ENCODE results near the gene PLEKHA1.

The PLEKHA1 gene

DNA sequence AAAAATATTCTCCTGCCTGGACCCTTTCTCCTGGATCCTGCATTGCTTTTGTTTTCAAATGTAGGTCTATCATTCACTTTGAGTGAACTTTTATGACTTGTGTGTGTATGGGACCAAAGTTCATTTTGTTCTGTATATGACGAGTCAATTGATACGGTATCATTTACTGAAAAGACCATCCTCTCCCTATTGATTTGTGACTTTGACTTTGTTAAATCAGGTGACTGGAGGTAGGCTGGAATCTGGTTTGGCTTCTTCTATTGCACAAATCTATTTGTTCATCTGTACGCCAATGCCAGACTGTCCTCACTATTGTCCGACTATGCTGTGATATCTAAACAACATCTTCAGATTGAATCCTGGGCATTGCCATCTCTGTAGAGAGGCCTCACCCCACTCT lies 74.6 kb downstream of the PLEKHA1 start:
- Histone ChIP-seq H2AFZ (ENCODE audit: low read length) (no peak overlapping the region), H2BK120ac (ENCODE audit: low read depth, low read length) (no peak overlapping the region), H3K14ac (ENCODE audit: low read length) (no peak overlapping the region), H4K91ac (ENCODE audit: low read depth, low read length, poor library complexity) (no peak overlapping the region), H3K4me1 (ENCODE audit: control insufficient read depth in 2 of 2, insufficient read depth in 1 of 2, low read depth in 1 of 2, low read length in 2 of 2) (no peaks in the 10 kb centered on the region), H2BK15ac (ENCODE audit: low read length) (no peak overlapping the region), H3K4ac (ENCODE audit: low read length) (no peak overlapping the region), H3K27me3 (ENCODE audit: control insufficient read depth in 3 of 3, insufficient read depth in 3 of 3, low read depth in 1 of 3, low read length in 3 of 3) (peaks cover 0 to 4% (median 0%) of the 10 kb centered on the region in 3 experiments), H3K4me2 (ENCODE audit: insufficient read depth, low read length, poor library complexity, severe bottlenecking) (no peak overlapping the region), H3K23ac (ENCODE audit: low read depth, low read length, poor library complexity) (no peak overlapping the region), H3K9ac (ENCODE audit: low read depth, low read length, poor library complexity) (no peak overlapping the region), H3K27ac (replicated peaks; ENCODE audit: low read length) (no peak overlapping the region), H2AK5ac (ENCODE audit: low read depth, low read length) (no peak overlapping the region), H3K36me3 (replicated peaks in 1 of 2; ENCODE audit: control insufficient read depth in 2 of 2, insufficient read depth in 2 of 2, low read length in 2 of 2) (no peaks in the 10 kb centered on the region), H3K9me3 (replicated peaks in 1 of 2; ENCODE audit: control insufficient read depth in 2 of 2, insufficient read depth in 1 of 2, low read depth in 1 of 2, low read length in 2 of 2) (peaks cover 10 to 14% of the 10 kb centered on the region in 2 donors), H4K8ac (ENCODE audit: low read depth, low read length) (no peak overlapping the region), H2BK5ac (ENCODE audit: low read length) (no peak overlapping the region), H3K4me3 (ENCODE audit: low read length in 2 of 2) (no peak overlapping the region), H3K18ac (ENCODE audit: low read length) (no peak overlapping the region), H2BK12ac (ENCODE audit: low read length) (no peak overlapping the region), H3K79me1 (ENCODE audit: low read depth, low read length) (no peaks in the 10 kb centered on the region)
- no peak for DNase-seq (ENCODE audit: low spot score)
- WGBS, 2 donors (ENCODE audit: extremely low coverage in 2 of 2, insufficient read length in 2 of 2, insufficient replicate concordance in 1 of 2) = no CpG with 5 or more reads among the region's 4 CpGs

DNA sequence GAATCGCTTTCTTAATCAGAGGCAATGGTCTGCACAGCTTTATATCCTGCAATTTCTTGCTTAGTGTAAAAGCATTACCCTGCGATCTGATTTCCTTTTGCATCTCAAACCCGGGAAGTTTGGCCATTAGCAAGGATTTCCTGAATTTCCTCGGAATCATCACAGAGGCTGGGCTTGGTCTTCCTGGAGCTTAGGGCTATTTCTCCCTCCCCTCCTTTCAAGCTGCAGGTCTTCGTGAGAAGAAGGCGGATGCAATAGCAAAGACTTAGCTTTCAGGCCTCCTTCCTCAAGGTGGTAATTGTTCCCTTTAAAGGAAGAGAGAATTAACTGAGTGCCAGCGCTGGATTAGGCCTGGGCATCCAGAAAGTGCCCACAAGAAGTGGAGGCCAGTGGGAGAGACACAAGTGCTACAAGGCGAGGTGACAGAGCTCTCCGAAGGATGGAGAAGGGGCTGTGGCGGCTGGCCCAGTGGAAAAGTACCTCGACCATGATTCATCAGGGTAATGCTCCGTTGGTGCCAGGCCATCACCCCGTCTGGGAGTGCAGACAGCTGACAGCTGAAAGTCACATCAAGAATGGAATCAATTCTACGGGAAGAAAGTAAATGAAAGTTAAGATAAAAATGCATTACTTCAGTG lies 76.0 kb downstream of the PLEKHA1 start:
- H3K4me2 ChIP-seq (ENCODE audit: insufficient read depth, low read length, poor library complexity, severe bottlenecking) = no peak overlapping the region
- WGBS, 2 donors (ENCODE audit: extremely low coverage in 2 of 2, insufficient read length in 2 of 2, insufficient replicate concordance in 1 of 2) = no CpG with 5 or more reads among the region's 14 CpGs
- no peak overlapping the region for H3K23ac ChIP-seq (ENCODE audit: low read depth, low read length, poor library complexity)
- H3K4me1 ChIP-seq (ENCODE audit: control insufficient read depth in 2 of 2, insufficient read depth in 1 of 2, low read depth in 1 of 2, low read length in 2 of 2) = peaks cover 0 to 2% of the 10 kb centered on the region in 2 donors
- no peak overlapping the region for H2BK12ac ChIP-seq (ENCODE audit: low read length)
- H3K36me3 ChIP-seq (replicated peaks in 1 of 2; ENCODE audit: control insufficient read depth in 2 of 2, insufficient read depth in 2 of 2, low read length in 2 of 2) = no peaks in the 10 kb centered on the region
- H4K8ac ChIP-seq (ENCODE audit: low read depth, low read length) = no peak overlapping the region
- no peak overlapping the region for H4K91ac ChIP-seq (ENCODE audit: low read depth, low read length, poor library complexity)
- no peak overlapping the region for H3K18ac ChIP-seq (ENCODE audit: low read length)
- no peak overlapping the region for H2AK5ac ChIP-seq (ENCODE audit: low read depth, low read length)
- peaks cover 0 to 4% (median 0%) of the 10 kb centered on the region in 3 experiments for H3K27me3 ChIP-seq (ENCODE audit: control insufficient read depth in 3 of 3, insufficient read depth in 3 of 3, low read depth in 1 of 3, low read length in 3 of 3)
- DNase-seq (ENCODE audit: low spot score) = no peak
- H2BK120ac ChIP-seq (ENCODE audit: low read depth, low read length) = no peak overlapping the region
- H2BK15ac ChIP-seq (ENCODE audit: low read length) = no peak overlapping the region
- H2BK5ac ChIP-seq (ENCODE audit: low read length) = no peak overlapping the region
- no peak overlapping the region for H3K14ac ChIP-seq (ENCODE audit: low read length)
- H3K9ac ChIP-seq (ENCODE audit: low read depth, low read length, poor library complexity) = no peak overlapping the region
- H3K27ac ChIP-seq (replicated peaks; ENCODE audit: low read length) = no peak overlapping the region
- no peak overlapping the region for H3K4ac ChIP-seq (ENCODE audit: low read length)
- H3K4me3 ChIP-seq (ENCODE audit: low read length in 2 of 2) = peak overlapping the region in 1 of 2 donors; percentile 16
- no peak overlapping the region for H2AFZ ChIP-seq (ENCODE audit: low read length)
- peaks cover 10 to 14% of the 10 kb centered on the region in 2 donors for H3K9me3 ChIP-seq (replicated peaks in 1 of 2; ENCODE audit: control insufficient read depth in 2 of 2, insufficient read depth in 1 of 2, low read depth in 1 of 2, low read length in 2 of 2)
- H3K79me1 ChIP-seq (ENCODE audit: low read depth, low read length) = no peaks in the 10 kb centered on the region

DNA sequence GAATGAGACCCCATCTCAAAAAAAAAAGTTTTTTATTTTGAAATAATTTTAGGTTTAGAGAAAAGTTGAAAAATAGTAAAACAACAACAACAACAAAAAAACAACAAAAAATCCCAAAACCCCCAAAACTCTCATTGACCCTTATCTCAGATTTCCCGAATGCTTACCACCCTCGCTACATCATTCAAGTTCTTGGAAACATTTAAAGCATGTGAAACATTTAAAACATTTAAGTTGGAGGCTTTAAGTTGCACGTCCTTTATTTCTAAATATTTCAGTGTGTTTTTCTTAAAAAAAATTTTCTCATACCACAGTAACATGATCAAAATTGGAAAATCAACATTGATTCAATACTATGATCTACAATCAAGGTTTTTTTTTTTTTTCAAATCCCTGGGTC lies 79.6 kb downstream of the PLEKHA1 start:
- Histone ChIP-seq H3K4me3 (ENCODE audit: low read length in 2 of 2) (no peak overlapping the region), H3K4me1 (ENCODE audit: control insufficient read depth in 2 of 2, insufficient read depth in 1 of 2, low read depth in 1 of 2, low read length in 2 of 2) (peaks cover 3 to 14% of the 10 kb centered on the region in 2 donors), H4K91ac (ENCODE audit: low read depth, low read length, poor library complexity) (no peak overlapping the region), H3K18ac (ENCODE audit: low read length) (no peak overlapping the region), H2BK5ac (ENCODE audit: low read length) (no peak overlapping the region), H2BK12ac (ENCODE audit: low read length) (no peak overlapping the region), H3K79me1 (ENCODE audit: low read depth, low read length) (no peaks in the 10 kb centered on the region), H3K4me2 (ENCODE audit: insufficient read depth, low read length, poor library complexity, severe bottlenecking) (no peak overlapping the region), H3K14ac (ENCODE audit: low read length) (no peak overlapping the region), H3K27ac (replicated peaks; ENCODE audit: low read length) (no peak overlapping the region), H2AK5ac (ENCODE audit: low read depth, low read length) (no peak overlapping the region), H3K9ac (ENCODE audit: low read depth, low read length, poor library complexity) (no peak overlapping the region), H2AFZ (ENCODE audit: low read length) (no peak overlapping the region), H3K4ac (ENCODE audit: low read length) (no peak overlapping the region), H2BK120ac (ENCODE audit: low read depth, low read length) (no peak overlapping the region), H3K36me3 (replicated peaks in 1 of 2; ENCODE audit: control insufficient read depth in 2 of 2, insufficient read depth in 2 of 2, low read length in 2 of 2) (no peaks in the 10 kb centered on the region), H3K23ac (ENCODE audit: low read depth, low read length, poor library complexity) (no peak overlapping the region), H3K9me3 (replicated peaks in 1 of 2; ENCODE audit: control insufficient read depth in 2 of 2, insufficient read depth in 1 of 2, low read depth in 1 of 2, low read length in 2 of 2) (no peaks in the 10 kb centered on the region), H4K8ac (ENCODE audit: low read depth, low read length) (no peak overlapping the region), H2BK15ac (ENCODE audit: low read length) (no peak overlapping the region), H3K27me3 (ENCODE audit: control insufficient read depth in 3 of 3, insufficient read depth in 3 of 3, low read depth in 1 of 3, low read length in 3 of 3) (peaks cover 0 to 4% (median 3%) of the 10 kb centered on the region in 3 experiments)
- 100% methylated on average over 2 of the region's 3 CpGs; no CpG with 5 or more reads in 1 of the 2 donors for WGBS, 2 donors (ENCODE audit: extremely low coverage in 2 of 2, insufficient read length in 2 of 2, insufficient replicate concordance in 1 of 2)
- no peak for DNase-seq (ENCODE audit: low spot score)

DNA sequence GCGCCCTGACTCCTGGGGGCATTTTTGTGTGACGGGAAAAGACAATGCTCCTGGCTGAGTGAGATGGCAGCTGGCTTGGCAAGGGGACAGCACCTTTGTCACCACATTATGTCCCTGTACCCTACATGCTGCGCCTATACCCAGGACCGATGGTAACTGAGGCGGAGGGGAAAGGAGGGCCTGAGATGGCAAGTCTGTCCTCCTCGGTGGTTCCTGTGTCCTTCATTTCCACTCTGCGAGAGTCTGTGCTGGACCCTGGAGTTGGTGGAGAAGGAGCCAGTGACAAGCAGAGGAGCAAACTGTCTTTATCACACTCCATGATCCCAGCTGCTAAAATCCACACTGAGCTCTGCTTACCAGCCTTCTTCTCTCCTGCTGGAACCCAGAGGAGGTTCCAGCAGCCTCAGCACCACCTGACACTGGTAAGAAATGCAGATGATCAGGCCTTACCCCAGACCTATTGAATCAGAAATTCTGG lies 80.1 kb downstream of the PLEKHA1 start, which contains the start of gene ARMS2:
Gene ARMS2, plus strand, starts transcription at position 51 of the 478 bp plus-strand sequence. Its CDS starts 75 bp downstream, at position 126.
- WGBS, 2 donors (ENCODE audit: extremely low coverage in 2 of 2, insufficient read length in 2 of 2, insufficient replicate concordance in 1 of 2) = no CpG with 5 or more reads among the region's 7 CpGs
- no peak within 1 kb of the TSS for H3K23ac ChIP-seq (ENCODE audit: low read depth, low read length, poor library complexity)
- no peak within 1 kb of the TSS for H4K8ac ChIP-seq (ENCODE audit: low read depth, low read length)
- no peak within 1 kb of the TSS for H3K9ac ChIP-seq (ENCODE audit: low read depth, low read length, poor library complexity)
- H3K14ac ChIP-seq (ENCODE audit: low read length) = no peak within 1 kb of the TSS
- no peak within 1 kb of the TSS for H3K4me3 ChIP-seq (ENCODE audit: low read length in 2 of 2)
- no peak within 1 kb of the TSS for H2BK15ac ChIP-seq (ENCODE audit: low read length)
- H4K91ac ChIP-seq (ENCODE audit: low read depth, low read length, poor library complexity) = no peak within 1 kb of the TSS
- H2BK12ac ChIP-seq (ENCODE audit: low read length) = no peak within 1 kb of the TSS
- H3K27ac ChIP-seq (replicated peaks; ENCODE audit: low read length) = no peak within 1 kb of the TSS
- no peak within 1 kb of the TSS for H2BK120ac ChIP-seq (ENCODE audit: low read depth, low read length)
- no peak within 1 kb of the TSS for H3K4ac ChIP-seq (ENCODE audit: low read length)
- H3K36me3 ChIP-seq (replicated peaks in 1 of 2; ENCODE audit: control insufficient read depth in 2 of 2, insufficient read depth in 2 of 2, low read length in 2 of 2) = no peaks in the 10 kb centered on the region
- H3K9me3 ChIP-seq (replicated peaks in 1 of 2; ENCODE audit: control insufficient read depth in 2 of 2, insufficient read depth in 1 of 2, low read depth in 1 of 2, low read length in 2 of 2) = no peaks in the 10 kb centered on the region
- H2AK5ac ChIP-seq (ENCODE audit: low read depth, low read length) = no peak within 1 kb of the TSS
- H2AFZ ChIP-seq (ENCODE audit: low read length) = no peak within 1 kb of the TSS
- no peak within 1 kb of the TSS for H3K4me2 ChIP-seq (ENCODE audit: insufficient read depth, low read length, poor library complexity, severe bottlenecking)
- peaks cover 3 to 14% of the 10 kb centered on the region in 2 donors for H3K4me1 ChIP-seq (ENCODE audit: control insufficient read depth in 2 of 2, insufficient read depth in 1 of 2, low read depth in 1 of 2, low read length in 2 of 2)
- no peaks in the 10 kb centered on the region for H3K79me1 ChIP-seq (ENCODE audit: low read depth, low read length)
- no peak within 1 kb of the TSS for H2BK5ac ChIP-seq (ENCODE audit: low read length)
- H3K27me3 ChIP-seq (ENCODE audit: control insufficient read depth in 3 of 3, insufficient read depth in 3 of 3, low read depth in 1 of 3, low read length in 3 of 3) = peaks cover 0 to 8% (median 2%) of the 10 kb centered on the region in 3 experiments
- H3K18ac ChIP-seq (ENCODE audit: low read length) = no peak within 1 kb of the TSS
- DNase-seq (ENCODE audit: low spot score) = no peak

Data from neuronal stem cell (in vitro differentiated cells).